OCI-M2 (cell line): ENCODE measurements around the gene RND1.

Source experiments
- DNase-seq: peaks from one replicate; lab custom pipeline; 2025; ENCODE audit not compliant: unreplicated experiment; lab: John Stamatoyannopoulos, UW

Gene RND1

GRCh38 chr12:48828841-48829575, 36.7 kb downstream of the RND1 start:
- no peak for DNase-seq

- DNase-seq: no peak
These were observed 37.4 kb downstream of the RND1 start for GRCh38 chr12:48828293-48828692.

- DNase-seq: no peak
These were observed 38.1 kb downstream of the RND1 start for GRCh38 chr12:48827513-48828096.

GRCh38 chr12:48827026-48827425, 38.6 kb downstream of the RND1 start:
- no peak for DNase-seq

- DNase-seq: no peak
These were observed 39.3 kb downstream of the RND1 start for GRCh38 chr12:48826209-48826855.

GRCh38 chr12:48824905-48825304, 40.8 kb downstream of the RND1 start:
- DNase-seq: no peak

- DNase-seq: no peak
These were observed 41.6 kb downstream of the RND1 start for GRCh38 chr12:48824112-48824511.

GRCh38 chr12:48823281-48823680, 42.4 kb downstream of the RND1 start:
- DNase-seq: no peak

GRCh38 chr12:48822711-48823110, 43.0 kb downstream of the RND1 start:
- no peak for DNase-seq

GRCh38 chr12:48822139-48822538, 43.5 kb downstream of the RND1 start:
- DNase-seq: no peak

- no peak for DNase-seq
These were observed 45.5 kb downstream of the RND1 start for GRCh38 chr12:48819986-48820725.

GRCh38 chr12:48818831-48819590, 46.7 kb downstream of the RND1 start:
- DNase-seq: no peak

- no peak for DNase-seq
These were observed 47.5 kb downstream of the RND1 start, which contains the start of gene CACNB3 for GRCh38 chr12:48817873-48818830. TSS of gene CACNB3 (plus strand) at chr12:48818496. CDS start at chr12:48818930, 434 bp downstream.

GRCh38 chr12:48816143-48816854, 49.4 kb downstream of the RND1 start:
- DNase-seq: no peak

- no peak for DNase-seq
These were observed 50.3 kb downstream of the RND1 start for GRCh38 chr12:48815126-48816110.

- peak; percentile 42 for DNase-seq
These were observed 51.2 kb downstream of the RND1 start for GRCh38 chr12:48814262-48815125.
